NCI-H524 treated with DMSO at 0.1 percent for 48 hours (cell line): ENCODE data around the gene MUC22.
"Not testable (repeated sequence)": the region's sequence is repeated elsewhere in the genome, so short reads cannot be mapped to it uniquely, and the experiment has no call there.

Experiments used
- DNase-seq: peaks from one replicate; lab custom pipeline; 2025; lab: John Stamatoyannopoulos, UW

The MUC22 gene

GRCh38 chr6:31038559-31038958, 28.3 kb downstream of the MUC22 start:
- no peak for DNase-seq

DNA sequence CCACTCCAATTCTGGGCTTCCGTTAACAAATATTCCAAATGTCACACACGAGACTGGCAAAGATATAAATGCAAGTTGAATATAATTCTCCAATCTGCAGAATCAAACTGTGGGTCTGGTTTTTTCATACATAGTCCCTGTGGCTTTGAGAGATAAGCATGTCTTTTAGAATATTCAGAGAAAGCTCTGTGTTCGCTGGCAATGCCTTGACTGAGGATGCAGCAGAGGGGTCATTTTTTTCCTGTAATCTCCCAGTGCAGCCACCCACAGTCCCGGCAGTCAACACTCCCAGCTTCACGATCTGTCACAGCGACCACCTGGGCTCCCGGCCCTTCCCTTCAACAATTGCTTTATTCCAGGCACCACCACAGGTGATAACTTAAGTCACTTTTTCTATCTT, 30.5 kb downstream of the MUC22 start:
- DNase-seq = no peak

GRCh38 chr6:31041372-31041974, 31.2 kb downstream of the MUC22 start:
- no peak for DNase-seq

DNA sequence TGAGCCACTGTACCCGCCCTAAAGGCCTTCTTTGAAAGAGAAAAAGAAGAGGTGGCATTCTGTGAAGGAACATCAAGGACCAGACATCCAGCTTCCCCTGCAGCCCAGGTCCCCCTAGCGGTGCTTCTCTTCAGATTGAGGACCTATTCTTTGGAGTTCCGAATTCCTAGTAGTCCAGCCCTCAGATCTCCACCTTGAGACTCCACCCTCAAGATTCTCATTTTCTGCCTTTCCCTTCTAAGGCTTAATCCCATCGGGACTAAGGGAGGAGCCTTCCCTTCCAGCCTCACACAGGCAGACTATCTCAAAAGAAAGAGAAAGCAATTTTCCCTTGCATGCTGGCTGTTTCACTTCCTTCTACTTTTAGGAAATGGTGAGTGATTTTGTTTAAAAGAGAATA, 32.5 kb downstream of the MUC22 start:
- DNase-seq = no peak

DNA sequence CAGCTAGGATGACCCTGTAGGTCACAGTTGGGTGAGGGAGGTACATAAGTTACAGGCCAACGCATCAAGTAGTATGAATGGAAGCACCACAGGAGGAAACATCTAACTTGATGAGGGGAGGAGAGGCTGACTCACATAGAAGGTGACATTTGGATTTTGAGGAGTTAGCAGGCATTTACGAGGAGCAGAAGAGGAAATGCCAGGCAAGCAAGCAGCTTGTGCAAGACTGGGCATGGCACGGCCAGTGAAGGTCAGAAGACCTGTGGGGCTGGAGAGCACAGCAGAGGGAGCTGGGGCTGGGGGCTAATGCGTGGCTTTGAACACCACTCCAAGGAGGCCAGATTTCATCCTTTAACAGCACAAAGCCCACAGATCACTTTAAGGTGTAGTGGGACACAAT, 37.8 kb downstream of the MUC22 start:
- DNase-seq = no peak

DNA sequence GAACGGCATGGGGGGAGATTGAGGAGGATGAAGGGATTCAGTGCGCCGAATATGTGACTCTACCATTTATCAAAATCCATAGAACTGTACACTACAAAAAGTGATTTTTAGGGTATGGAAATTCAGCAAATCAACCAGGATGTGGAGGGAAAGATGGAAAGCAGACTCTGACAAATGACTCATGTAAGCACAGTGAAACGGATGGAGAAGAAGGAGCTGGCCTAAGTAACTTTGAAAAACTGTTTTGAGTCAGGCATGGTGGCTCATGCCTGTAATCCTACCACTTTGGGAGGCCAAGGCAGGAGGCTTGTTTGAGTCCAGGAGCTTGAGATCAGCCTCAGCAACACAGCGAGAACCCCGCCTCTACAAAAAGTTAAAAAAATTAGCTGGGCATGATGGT, 39.2 kb downstream of the MUC22 start:
- no peak for DNase-seq

- DNase-seq = not testable (repeated sequence)
These were observed 42.9 kb downstream of the MUC22 start for GRCh38 chr6:31053187-31053586.

DNA sequence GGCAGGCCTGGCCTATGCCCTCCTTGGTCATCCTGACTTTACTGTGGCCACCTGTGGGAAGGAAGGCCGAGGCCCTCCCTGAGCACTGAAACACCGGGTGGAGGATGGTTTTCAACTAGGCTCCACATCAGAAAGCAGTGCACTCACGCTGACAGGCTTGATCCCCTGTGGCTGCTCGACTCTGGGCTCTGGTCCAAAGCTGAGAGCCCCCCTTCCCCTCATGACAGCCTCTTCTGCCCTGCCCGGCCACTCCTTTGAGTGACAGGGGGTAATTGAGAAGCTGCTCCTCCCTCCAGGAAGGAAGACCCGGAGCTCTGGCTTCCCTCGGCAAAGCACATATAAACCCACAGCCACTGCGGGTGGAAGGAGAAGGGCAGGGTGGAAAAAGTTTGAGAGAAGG, 43.6 kb downstream of the MUC22 start:
- no peak for DNase-seq

DNA sequence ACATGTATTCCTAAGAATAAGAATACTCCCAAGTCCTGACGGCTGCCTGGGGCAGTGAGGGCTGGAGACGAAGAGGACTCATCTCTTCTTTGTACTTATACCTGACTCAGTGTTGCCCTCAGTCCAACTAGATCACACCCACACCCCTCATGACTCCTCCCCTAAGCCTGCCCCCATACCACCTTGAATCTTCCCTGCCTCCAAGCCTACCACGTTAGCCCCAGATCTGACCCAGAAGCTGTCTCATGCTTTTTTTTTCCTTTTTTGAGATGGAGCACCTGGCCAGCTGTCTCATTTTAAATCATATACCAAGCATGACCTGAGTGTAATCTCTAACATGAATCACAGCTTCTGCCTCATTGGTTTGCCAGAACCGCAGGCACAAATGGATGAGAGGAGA, 45.2 kb downstream of the MUC22 start:
- no peak for DNase-seq

GRCh38 chr6:31057426-31058003, 47.2 kb downstream of the MUC22 start:
- no peak for DNase-seq

GRCh38 chr6:31058128-31058894, 48.0 kb downstream of the MUC22 start:
- no peak for DNase-seq

DNA sequence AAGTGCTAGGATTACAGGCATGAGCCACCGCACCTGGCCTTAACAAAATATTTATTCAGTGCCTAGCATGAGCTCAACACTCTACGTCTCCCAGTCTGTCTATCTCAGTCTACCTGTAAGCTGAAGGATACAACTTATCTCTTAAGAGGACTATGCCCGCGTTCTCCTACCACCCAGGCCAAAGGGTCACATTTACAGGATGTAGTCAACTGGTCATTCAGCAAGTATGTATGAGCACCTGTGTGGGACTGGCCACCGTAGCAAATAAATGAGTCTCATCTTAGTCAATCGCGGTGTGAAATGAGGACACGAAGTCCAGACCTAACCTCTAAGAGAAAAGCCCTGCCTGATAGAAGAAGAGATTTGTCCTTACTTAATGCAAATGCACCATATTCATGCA, 49.9 kb downstream of the MUC22 start:
- DNase-seq = no peak

- DNase-seq = no peak
These were observed 53.7 kb downstream of the MUC22 start for GRCh38 chr6:31063906-31064435.

DNA sequence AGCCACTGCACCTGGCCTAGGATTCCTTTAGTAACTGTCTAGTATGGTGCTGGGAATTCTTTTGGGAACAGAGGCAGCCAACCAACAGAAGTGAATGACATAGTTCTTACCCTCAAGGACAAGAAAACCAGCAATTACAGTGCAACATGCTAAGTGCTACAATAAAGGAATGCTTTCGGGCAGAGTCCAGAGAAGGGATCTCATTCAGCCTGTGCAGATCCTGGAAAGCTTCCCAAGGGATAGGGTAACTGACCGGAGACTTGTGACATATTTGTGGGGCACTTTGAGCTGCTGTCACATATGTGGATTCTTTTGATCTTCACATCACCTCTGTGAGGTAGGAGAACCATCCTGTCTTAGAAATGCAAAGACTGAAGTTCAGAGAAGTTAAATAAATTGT, 55.3 kb downstream of the MUC22 start:
- DNase-seq = no peak

DNA sequence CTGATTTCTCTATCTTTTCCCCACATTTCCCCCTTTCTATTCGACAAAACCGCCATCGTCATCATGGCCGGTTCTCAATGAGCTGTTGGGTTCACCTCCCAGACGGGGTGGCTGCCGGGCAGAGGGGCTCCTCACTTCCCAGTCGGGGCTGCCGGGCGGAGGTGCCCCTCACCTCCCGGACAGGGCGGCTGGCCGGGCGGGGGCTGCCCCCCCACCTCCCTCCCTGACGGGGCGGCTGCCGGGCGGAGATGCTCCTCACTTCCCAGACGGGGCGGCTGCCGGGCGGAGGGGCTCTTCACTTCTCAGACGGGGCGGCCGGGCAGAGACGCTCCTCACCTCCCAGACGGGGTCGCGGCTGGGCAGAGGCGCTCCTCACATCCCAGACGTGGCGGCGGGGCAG, 56.8 kb downstream of the MUC22 start:
- not testable (repeated sequence) for DNase-seq

DNA sequence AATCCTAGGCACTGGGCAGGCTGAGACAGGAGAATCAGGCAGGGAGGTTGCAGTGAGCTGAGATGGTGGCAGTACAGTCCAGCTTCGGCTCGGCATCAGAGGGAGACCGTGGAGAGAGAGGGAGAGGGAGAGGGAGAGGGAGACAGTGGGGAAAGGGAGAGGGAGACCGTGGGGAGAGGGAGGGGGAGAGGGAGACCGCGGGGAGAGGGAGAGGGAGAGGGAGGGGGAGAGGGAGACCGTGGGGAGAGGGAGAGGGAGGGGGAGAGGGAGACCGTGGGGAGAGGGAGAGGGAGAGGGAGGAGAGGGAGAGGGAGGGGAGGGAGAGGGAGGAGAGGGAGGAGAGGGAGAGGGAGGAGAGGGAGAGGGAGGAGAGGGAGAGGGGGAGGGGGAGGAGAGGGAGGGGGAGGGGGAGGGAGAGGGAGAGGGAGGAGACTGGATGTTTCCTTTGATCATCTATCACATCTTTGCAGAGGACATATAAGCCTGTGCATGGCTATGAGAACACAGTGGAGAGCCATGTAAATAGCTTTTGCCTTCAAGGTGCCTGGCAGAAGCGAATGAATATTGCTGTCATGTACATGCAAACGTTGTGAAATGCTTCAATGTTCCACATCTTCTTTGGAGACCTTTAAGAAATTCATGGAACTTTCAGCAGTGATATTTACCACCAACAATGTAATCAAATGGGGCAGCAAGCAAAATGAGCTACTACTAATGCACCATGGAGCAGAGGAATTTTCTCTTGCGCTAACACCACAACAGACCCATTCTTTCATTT, 57.8 kb downstream of the MUC22 start:
- not testable (repeated sequence) for DNase-seq

GRCh38 chr6:31068669-31069340, 58.5 kb downstream of the MUC22 start:
- no peak for DNase-seq

DNA sequence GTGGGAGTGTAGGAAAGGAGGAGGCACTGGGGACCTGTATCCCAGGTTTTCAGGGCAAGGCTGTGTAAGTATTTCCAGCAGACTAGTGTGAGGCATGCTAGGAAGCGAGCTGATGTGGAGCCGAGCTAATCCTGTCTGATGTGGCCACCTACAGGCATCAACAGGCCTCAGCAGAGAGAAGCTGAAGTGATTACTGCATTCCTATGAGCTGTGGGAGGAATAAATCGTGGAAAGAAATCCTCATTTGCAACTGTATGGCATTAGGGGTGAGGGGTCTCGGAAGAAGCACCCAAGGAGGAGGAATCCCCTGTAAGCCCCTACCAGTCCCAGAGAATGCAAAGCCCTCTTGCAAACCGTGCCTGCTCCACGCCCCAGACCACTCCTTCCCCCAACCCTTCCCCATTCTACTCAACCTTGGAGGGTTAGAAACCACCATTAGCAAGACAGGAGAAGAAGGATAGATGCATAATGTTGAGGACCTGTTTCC, 60.5 kb downstream of the MUC22 start:
- no peak for DNase-seq

GRCh38 chr6:31074401-31074800, 64.1 kb downstream of the MUC22 start:
- no peak for DNase-seq

DNA sequence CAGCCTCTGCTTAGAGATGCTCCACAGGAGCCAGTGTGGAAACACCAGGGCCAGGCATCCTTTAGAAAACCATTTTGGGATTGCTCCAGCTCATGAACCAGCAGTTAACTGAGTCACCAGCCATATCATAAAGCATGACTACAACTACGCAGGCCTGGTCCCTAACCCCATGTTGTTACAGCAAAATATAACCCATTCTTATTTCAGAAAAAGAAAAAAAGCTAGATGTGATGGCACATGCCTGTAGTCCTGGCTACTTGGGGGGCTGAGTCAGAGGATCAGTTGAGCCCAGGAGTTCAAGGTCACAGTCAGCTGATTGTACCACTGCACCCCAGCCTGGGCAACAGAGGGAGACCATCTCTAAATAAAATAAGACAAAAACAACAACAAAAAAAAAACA, 65.3 kb downstream of the MUC22 start:
- no peak for DNase-seq

DNA sequence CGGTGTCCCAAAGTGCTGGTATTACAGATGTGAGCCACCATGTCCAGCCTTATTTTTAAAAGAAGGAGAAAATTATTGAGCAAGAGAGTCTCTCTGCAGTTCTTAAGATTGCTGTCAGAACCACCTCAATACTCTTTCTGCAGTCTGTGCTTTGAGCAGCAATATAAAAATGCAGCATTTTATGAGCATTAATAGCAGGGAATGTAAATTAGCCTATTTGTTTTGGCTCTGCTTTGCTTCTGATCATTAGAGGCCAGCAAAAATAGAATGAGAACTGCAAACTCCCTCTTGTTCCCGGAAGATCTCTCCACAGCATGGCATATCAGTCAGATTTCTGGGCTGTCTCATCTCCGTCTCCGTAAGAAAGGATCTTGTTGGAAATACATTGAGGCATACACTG, 66.3 kb downstream of the MUC22 start:
- no peak for DNase-seq
